Caco-2 (cell line): Measurements from ENCODE around the gene BAK1. TPM values are rescaled to one million over a fixed set of nuclear protein-coding genes. Genes with fewer than 3 reads are reported as not detected.

Experiments
- BruUV-seq: library from RNA; stranded (reverse); fragments of 400-500 nt; replicated peaks from 2 replicates; lab custom pipeline; 2021; lab: Mats Ljungman, UMichigan
- CTCF ChIA-PET: fragments of 300-600 bp; sonication (Branson Sonifier 250); formaldehyde crosslinking; loops from one replicate; lab custom pipeline; 2022; ENCODE audit warnings: antibody characterized with exemption; lab: Charles Lee
- POLR2A ChIA-PET: fragments of 300-600 bp; sonication (Branson Sonifier 250); formaldehyde crosslinking; loops from one replicate; lab custom pipeline; 2022; ENCODE audit warnings: antibody characterized with exemption; lab: Charles Lee
- DNase-seq, 2 experiments: peaks; one replicate each; pipeline versions ENCODE4 v3.0.0 to v3.0.0-alpha.2; 2020 to 2022
- H3K27me3 ChIP-seq: replicated peaks from 2 replicates; pipeline ENCODE4 v1.6.0; 2011; ENCODE audit warnings: low read length; ENCODE audit not compliant: control insufficient read depth, insufficient read depth
- H3K36me3 ChIP-seq: 2 replicates; pipeline ENCODE4 v1.5.1; 2011; ENCODE audit warnings: low read length; ENCODE audit not compliant: control insufficient read depth, insufficient read depth
- H3K4me1 ChIP-seq: fragments of 250-450 bp; sonication (Bioruptor Pico); 2 replicates; pipeline ENCODE4 v1.5.1; 2020; ENCODE audit warnings: mild to moderate bottlenecking
- H3K4me3 ChIP-seq: 2 replicates; pipeline ENCODE4 v1.5.1; 2011; ENCODE audit warnings: low read depth, mild to moderate bottlenecking, control low read depth, low read length
- H3K9me3 ChIP-seq: fragments of 250-450 bp; sonication (Bioruptor Pico); 2 replicates; pipeline ENCODE4 v1.5.1; 2020; ENCODE audit warnings: mild to moderate bottlenecking, moderate library complexity
- H3K27ac Mint-ChIP-seq: one replicate; pipeline ENCODE4 v1.8.0; 2022; ENCODE audit warnings: mixed read lengths; ENCODE audit not compliant: unreplicated experiment
- H3K27me3 Mint-ChIP-seq: one replicate; pipeline ENCODE4 v1.8.0; 2022; ENCODE audit warnings: mixed read lengths; ENCODE audit not compliant: insufficient read depth, unreplicated experiment
- H3K36me3 Mint-ChIP-seq: one replicate; pipeline ENCODE4 v1.8.0; 2022; ENCODE audit warnings: mild to moderate bottlenecking, mixed read lengths; ENCODE audit not compliant: insufficient read depth, unreplicated experiment
- H3K4me1 Mint-ChIP-seq: one replicate; pipeline ENCODE4 v1.8.0; 2022; ENCODE audit warnings: low read depth, mixed read lengths; ENCODE audit not compliant: unreplicated experiment
- H3K4me3 Mint-ChIP-seq: one replicate; pipeline ENCODE4 v1.8.0; 2022; ENCODE audit warnings: mild to moderate bottlenecking, moderate library complexity, mixed read lengths; ENCODE audit not compliant: unreplicated experiment
- H3K9me3 Mint-ChIP-seq: one replicate; pipeline ENCODE4 v1.8.0; 2022; ENCODE audit warnings: mixed read lengths; ENCODE audit not compliant: unreplicated experiment
- intact Hi-C: fragments of 100-400 bp; cut with micrococcal nuclease; formaldehyde crosslinking; loops from one replicate; pipeline ENCODE4 v1.10.0; 2022; ENCODE audit not compliant: unreplicated experiment
- total RNA-seq: library from RNA; stranded (reverse); gene quantifications from 2 replicates; pipeline ENCODE4 v1.2.3, GENCODE V29; 2022
- TF ChIP-seq, protein P1 (sequence below), 2 experiments: fragments of 200-600 bp in 1 of 2; IDR thresholded peaks; 1 replicate in 1 of 2; 2 replicates in 1 of 2; pipeline versions ENCODE4 v1.5.1 to v1.8.0; 2011 to 2022; ENCODE audit warnings: antibody characterized with exemption in 1 of 2, control low read depth in 1 of 2, inconsistent platforms in 1 of 2, low read depth in 1 of 2, low read length in 1 of 2, mild to moderate bottlenecking in 1 of 2, moderate library complexity in 1 of 2; ENCODE audit not compliant: insufficient read depth in 1 of 2, severe bottlenecking in 1 of 2, unreplicated experiment in 1 of 2

BAK1 gene
- total RNA-seq, 1 experiment from 2014 or later, result 29.4 TPM

- H3K36me3 Mint-ChIP-seq, result peaks cover 7% of the 10 kb centered on the region
- Histone ChIP-seq H3K36me3 (no peaks in the 10 kb centered on the region; the same call in 1 of the 2 replicates), H3K4me3 (peak overlapping the region; percentile 94), H3K9me3 (no peaks in the 10 kb centered on the region), H3K27me3 (no peaks in the 10 kb centered on the region), H3K4me1 (peaks cover 37% of the 10 kb centered on the region)
- H3K27me3 Mint-ChIP-seq, result no peaks in the 10 kb centered on the region
- no TSS peak for BruUV-seq
- CTCF ChIA-PET, result interaction anchor here (0.6 to 1.9 kb wide), 6 partner anchors 11 to 90 kb away, joined by 3 to 8 read pairs (median 4); partner anchors contain the start of gene UQCC2
- no peaks in the 10 kb centered on the region for H3K9me3 Mint-ChIP-seq
- H3K27ac Mint-ChIP-seq, result peak overlapping the region; percentile 68
- peaks cover 24% of the 10 kb centered on the region for H3K4me1 Mint-ChIP-seq
- intact Hi-C loops, result loop anchor here (2.0 kb wide), 1 partner anchor 31 kb away; no protein-coding TSS in a partner anchor
- DNase-seq, result peak in 1 of 2 experiments; percentile 40
- TF ChIP-seq, protein P1, sequence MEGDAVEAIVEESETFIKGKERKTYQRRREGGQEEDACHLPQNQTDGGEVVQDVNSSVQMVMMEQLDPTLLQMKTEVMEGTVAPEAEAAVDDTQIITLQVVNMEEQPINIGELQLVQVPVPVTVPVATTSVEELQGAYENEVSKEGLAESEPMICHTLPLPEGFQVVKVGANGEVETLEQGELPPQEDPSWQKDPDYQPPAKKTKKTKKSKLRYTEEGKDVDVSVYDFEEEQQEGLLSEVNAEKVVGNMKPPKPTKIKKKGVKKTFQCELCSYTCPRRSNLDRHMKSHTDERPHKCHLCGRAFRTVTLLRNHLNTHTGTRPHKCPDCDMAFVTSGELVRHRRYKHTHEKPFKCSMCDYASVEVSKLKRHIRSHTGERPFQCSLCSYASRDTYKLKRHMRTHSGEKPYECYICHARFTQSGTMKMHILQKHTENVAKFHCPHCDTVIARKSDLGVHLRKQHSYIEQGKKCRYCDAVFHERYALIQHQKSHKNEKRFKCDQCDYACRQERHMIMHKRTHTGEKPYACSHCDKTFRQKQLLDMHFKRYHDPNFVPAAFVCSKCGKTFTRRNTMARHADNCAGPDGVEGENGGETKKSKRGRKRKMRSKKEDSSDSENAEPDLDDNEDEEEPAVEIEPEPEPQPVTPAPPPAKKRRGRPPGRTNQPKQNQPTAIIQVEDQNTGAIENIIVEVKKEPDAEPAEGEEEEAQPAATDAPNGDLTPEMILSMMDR (IDR thresholded peaks at IDR 0.05; ENCODE audit: insufficient read depth in 1 of 2, low read depth in 1 of 2, low read length in 1 of 2, severe bottlenecking in 1 of 2, unreplicated experiment in 1 of 2), result no peak
- POLR2A ChIA-PET, result interaction anchor here (1.1 kb wide), 1 partner anchor 17 kb away, joined by 3 read pairs; no protein-coding TSS in a partner anchor
- peak overlapping the region; percentile 86 for H3K4me3 Mint-ChIP-seq
Observed at GRCh38 chr6:33621711-33622388, 41.8 kb upstream of the BAK1 start.

DNA sequence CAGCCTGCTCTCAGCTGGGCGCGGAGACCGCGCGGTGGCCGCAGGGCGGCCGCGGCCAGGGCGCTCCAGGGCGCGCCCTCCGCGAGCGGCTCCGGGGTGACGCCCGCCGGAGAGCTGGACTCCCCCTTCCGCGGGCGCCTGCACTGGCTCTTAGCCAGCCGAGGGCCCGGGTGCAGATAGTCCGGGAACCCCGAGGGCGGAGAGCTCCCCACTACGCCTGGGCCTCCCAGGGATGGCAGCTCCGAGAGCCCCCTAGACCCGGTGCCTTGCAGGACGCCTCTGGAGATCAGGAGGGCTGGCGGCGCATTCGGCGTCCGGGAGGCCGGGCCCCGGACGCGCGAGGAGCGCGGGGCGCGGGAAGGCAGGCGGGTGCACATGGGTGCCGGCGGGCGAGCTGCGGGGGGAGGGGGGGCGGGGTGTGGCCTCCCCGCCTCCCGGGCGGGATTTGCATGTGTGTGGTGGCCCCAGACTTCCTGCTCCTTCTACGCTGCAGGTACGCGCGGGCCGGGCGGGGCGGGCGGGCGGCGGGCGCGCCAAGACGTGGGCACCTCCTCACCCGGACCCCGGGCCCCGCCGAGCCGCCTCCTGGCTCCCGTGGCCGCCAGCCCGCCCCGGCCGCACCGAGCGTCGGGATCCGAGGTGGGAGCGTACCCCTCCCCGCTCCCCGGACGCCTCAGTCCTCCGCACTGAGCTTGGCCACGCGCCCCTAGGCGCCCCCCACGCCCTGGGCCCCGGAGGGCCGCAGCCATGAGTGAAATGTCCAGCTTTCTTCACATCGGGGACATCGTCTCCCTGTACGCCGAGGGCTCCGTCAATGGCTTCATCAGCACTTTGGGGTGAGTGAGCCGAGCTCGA lies 41.0 kb upstream of the BAK1 start, which contains the start of gene ITPR3:
ITPR3 (plus strand) TSS at position 467 of the 855 bp plus-strand sequence; CDS start at position 748, 281 bp downstream.
- POLR2A ChIA-PET, result interaction anchor here (0.6 to 1.1 kb wide), 2 partner anchors 11 to 18 kb away, joined by 3 read pairs; no protein-coding TSS in a partner anchor
- Histone ChIP-seq H3K27me3 (no peaks in the 10 kb centered on the region), H3K9me3 (no peaks in the 10 kb centered on the region), H3K4me1 (peaks cover 30% of the 10 kb centered on the region), H3K4me3 (peak within 1 kb of the TSS; percentile 94), H3K36me3 (no peaks in the 10 kb centered on the region; the same call in 1 of the 2 replicates)
- no peaks in the 10 kb centered on the region for H3K27me3 Mint-ChIP-seq
- H3K9me3 Mint-ChIP-seq, result no peaks in the 10 kb centered on the region
- H3K36me3 Mint-ChIP-seq, result peaks cover 7% of the 10 kb centered on the region
- TF ChIP-seq, protein P1 (IDR thresholded peaks at IDR 0.05; ENCODE audit: insufficient read depth in 1 of 2, low read depth in 1 of 2, low read length in 1 of 2, severe bottlenecking in 1 of 2, unreplicated experiment in 1 of 2), result no peak
- peak within 1 kb of the TSS; percentile 86 for H3K4me3 Mint-ChIP-seq
- intact Hi-C loops, result no loop called here
- H3K27ac Mint-ChIP-seq, result peak within 1 kb of the TSS; percentile 68
- no TSS peak for BruUV-seq
- peak; percentile 62 to 77 for DNase-seq
- H3K4me1 Mint-ChIP-seq, result peaks cover 24% of the 10 kb centered on the region
- CTCF ChIA-PET, result interaction anchor here (0.5 to 1.9 kb wide), 8 partner anchors 11 to 1233 kb away, joined by 3 to 8 read pairs (median 4); partner anchors contain the start of gene UQCC2
